GM12891 (cell line): ENCODE data around the gene SERPINB6.

Experiments
- PAX5 ChIP-seq: IDR thresholded peaks from 2 replicates; pipeline ENCODE4 v1.6.1; 2011; ENCODE audit warnings: low read length, moderate library complexity, mild to moderate bottlenecking; ENCODE audit not compliant: insufficient read depth, severe bottlenecking
- POLR2A ChIP-seq: IDR thresholded peaks from 2 replicates; pipeline ENCODE4 v1.6.1; 2011; ENCODE audit warnings: low read depth, low read length, control low read depth
- POLR2AphosphoS5 ChIP-seq: IDR thresholded peaks from 2 replicates; pipeline ENCODE4 v1.6.1; 2011; ENCODE audit warnings: low read depth, low read length, control low read depth
- POU2F2 ChIP-seq: IDR thresholded peaks from 2 replicates; pipeline ENCODE4 v1.6.1; 2011; ENCODE audit warnings: low read depth, mild to moderate bottlenecking, control low read depth, low read length, moderate library complexity
- SPI1 ChIP-seq: IDR thresholded peaks from 2 replicates; pipeline ENCODE4 v1.6.1; 2011; ENCODE audit warnings: low read depth, low read length, control low read depth
- TAF1 ChIP-seq: IDR thresholded peaks from 2 replicates; pipeline ENCODE4 v1.6.1; 2011; ENCODE audit warnings: low read depth, low read length, control low read depth

DNA sequence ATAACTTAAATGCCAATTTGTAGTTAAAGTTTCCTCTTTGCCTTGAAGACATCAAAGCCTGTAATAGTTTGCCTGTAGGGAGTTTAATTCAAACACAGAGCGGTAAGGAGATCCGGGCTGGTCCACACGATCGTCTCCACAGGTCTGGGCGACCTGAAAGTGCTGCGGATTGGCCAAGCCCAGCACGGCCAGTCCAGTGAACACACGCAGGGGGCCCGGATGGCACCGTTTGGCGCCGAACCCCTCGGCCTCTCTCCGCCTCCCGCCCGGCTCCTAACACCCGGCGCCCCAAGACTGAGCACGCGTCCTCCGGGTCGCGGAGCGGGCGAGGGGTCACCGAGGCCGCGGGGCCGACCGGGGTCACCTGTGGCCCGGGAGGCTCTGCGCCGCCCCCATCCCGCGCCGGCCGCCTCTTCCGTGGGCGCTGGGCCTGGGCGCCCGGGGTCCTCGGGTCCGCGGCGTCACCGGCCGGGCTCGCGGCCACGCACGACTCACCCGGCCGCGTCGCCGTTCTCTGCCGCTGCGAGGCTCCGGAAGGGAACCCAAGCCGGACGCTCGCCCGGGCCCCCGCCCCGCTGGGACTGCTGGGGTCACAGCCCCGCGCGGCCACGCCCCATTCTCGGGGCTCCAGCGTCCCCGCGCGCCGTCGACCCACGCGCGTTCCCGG, 481 bp downstream of the SERPINB6 start:
- TF ChIP-seq POLR2A = no peak
- no peak for TF ChIP-seq POLR2AphosphoS5
- TF ChIP-seq SPI1 = no peak
- no peak for TF ChIP-seq TAF1
- TF ChIP-seq PAX5 = no peak
- no peak for TF ChIP-seq POU2F2
